A673 (cell line): Measurements from ENCODE around the gene MAML3.

Experiments used
- CTCF ChIP-seq: fragments of 300-800, 200-600 bp; sonication (generic); conservative IDR thresholded peaks from 2 replicates; pipeline ENCODE4 v1.5.1; 2017; ENCODE audit warnings: low read depth, mild to moderate bottlenecking, antibody characterized with exemption, low read length, moderate library complexity, mixed read lengths
- EZH2 ChIP-seq: fragments of 200-600 bp; sonication (generic); IDR thresholded peaks from 2 replicates; pipeline ENCODE4 v1.6.1; 2017; ENCODE audit warnings: borderline replicate concordance, low read depth, mild to moderate bottlenecking, mixed read lengths, antibody characterized with exemption, low read length; ENCODE audit not compliant: poor library complexity, severe bottlenecking

- no peak for TF ChIP-seq CTCF
- no peak for TF ChIP-seq EZH2
These were observed 126.9 kb downstream of the MAML3 start for GRCh38 chr4:140027101-140027500.
